NCI-H345 treated with DMSO at 0.1 percent for 48 hours (cell line): ENCODE measurements around the gene DENND2C.

Experiments
- DNase-seq: peaks from one replicate; lab custom pipeline; 2025; ENCODE audit not compliant: unreplicated experiment; lab: John Stamatoyannopoulos, UW

DENND2C gene

DNA sequence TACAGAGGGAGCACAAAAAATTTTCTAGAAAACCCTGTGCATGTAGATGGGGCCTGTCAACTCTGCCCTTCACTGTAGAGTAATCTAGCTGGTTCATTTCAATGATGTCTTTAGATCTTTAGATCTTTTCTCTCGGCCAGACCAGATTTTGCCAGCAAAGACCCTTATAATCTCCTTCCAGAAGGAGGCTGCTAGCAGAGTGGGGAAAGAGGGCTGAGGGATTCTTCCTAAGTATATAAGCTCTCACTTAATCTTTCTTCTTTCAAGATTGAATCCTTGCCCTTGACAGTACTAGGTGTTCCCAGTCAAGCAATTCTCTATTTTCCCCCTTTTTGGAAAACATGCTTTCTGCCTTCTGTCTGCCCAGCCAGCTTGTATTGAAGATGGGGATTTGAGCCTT, 122.8 kb downstream of the DENND2C start:
- no peak for DNase-seq

DNA sequence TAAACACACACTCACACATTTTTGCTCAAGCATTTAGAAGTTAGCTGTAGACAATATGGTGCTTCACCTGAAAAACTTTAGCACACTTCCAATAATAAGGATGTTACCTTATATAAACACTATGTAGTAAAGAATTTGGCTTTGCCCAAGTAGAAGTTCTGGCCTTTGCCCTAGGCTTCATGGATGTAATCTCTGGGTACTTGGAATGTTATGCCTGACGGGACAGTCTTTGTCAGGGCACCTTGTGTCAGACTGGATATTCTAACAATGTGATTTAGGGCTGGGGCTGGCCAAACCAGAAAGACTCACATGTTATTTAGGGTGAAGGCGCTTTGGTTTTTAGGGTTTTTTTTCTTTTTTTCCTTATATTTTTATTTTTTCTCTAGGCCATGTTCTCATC, 124.1 kb downstream of the DENND2C start:
- no peak for DNase-seq

DNA sequence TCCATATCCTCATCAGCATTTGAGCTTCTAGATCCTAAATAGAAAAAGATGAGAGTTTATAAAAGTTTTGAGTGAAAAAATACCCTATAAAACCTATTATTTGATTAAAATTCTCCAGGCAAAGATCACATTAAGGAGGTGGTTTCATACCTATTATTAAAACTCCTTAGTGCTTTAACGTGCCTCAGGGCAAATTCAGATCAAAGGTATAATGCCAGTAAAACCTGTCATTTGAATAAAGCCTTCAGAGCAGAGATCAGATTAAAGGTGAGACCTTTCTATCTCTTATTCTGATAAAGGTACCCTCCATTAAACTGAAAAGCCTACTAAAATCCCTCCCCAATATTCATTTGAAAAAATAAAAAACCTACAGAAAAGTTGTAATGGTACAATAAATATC, 124.5 kb downstream of the DENND2C start:
- DNase-seq, result no peak

DNA sequence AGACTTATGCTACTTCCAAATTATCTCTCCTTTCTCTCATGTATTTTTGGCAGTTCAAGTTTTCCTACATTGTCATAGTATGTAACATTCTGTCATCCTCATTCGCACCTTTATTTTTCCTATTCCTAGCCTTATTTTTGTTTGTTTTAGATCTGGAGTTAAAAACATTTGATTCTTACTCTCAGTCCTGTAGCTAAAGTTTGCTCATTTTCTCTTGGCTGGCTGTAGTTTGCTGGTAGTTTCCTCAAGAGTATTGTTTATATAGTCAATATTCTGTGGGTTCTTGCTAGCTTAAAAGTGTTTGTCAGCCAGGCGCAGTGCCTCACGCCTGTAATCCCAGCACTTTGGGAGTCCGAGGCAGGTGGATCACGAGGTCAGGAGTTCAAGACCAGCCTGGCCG, 129.0 kb downstream of the DENND2C start:
- no peak for DNase-seq

GRCh38 chr1:114540272-114540671, 129.6 kb downstream of the DENND2C start:
- no peak for DNase-seq

- no peak for DNase-seq
Measured at GRCh38 chr1:114536043-114536442, 133.8 kb downstream of the DENND2C start.

DNA sequence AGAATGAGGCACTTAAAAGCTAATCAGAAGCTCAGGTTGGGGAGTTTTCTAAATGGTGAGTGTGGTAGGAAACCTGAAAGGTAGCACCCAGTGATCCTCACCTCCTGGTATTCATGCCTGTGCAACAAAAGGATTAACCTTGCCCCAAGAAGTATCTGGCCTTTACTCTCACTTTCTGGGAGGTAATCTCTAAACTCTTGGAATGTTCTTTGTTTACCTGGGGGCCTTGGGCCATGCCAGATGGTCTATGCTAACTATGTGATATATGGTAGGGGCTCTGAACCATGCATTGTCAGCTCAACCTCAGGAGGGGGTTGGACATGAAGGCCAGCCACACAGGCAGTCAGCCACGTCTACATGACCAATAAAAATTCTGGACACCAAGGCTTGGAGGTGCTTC, 134.4 kb downstream of the DENND2C start:
- no peak for DNase-seq
